ENCODE results near the gene DMBX1.

DMBX1 gene

DNA sequence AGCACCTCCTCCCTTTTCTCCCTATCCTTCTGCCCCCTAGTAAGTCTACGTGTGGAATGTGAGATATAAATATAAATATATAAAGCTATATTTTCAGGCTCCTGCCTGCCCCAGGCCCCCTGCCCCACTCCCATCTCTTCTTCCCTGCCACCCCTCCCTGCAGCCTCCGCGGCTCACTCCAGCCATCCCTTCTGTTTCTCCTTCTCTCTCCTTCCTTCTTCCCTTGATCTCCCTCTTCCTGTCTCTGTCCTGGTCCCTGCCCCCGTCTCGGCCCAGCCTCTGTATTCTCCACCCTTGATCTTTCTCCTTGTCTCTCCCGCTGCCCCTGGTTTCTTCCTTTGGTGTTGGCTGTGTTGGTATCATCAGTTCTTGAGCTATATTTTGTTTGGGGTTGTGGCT, 23.2 kb downstream of the DMBX1 start:
- no peak overlapping the region for H3K4me3 ChIP-seq (ENCODE audit: low read length)
- no peaks in the 10 kb centered on the region for H3K9me2 ChIP-seq (replicated peaks; ENCODE audit: control insufficient read depth, low read length)
- no peaks in the 10 kb centered on the region for H3K4me1 ChIP-seq (ENCODE audit: control insufficient read depth, low read length)
- H3K79me2 ChIP-seq (ENCODE audit: control insufficient read depth, low read length), result no peaks in the 10 kb centered on the region
- peaks cover 19% of the 10 kb centered on the region; the same call in 1 of the 2 replicates for H3K27me3 ChIP-seq (ENCODE audit: control insufficient read depth, low read length)
- no peaks in the 10 kb centered on the region for H3K9me3 ChIP-seq (ENCODE audit: control insufficient read depth, insufficient read depth, low read length)
- H3K36me3 ChIP-seq (ENCODE audit: control insufficient read depth, low read length), result no peaks in the 10 kb centered on the region
- no peak overlapping the region for H3K27ac ChIP-seq (ENCODE audit: low read depth, low read length)
- TF ChIP-seq, protein P1, sequence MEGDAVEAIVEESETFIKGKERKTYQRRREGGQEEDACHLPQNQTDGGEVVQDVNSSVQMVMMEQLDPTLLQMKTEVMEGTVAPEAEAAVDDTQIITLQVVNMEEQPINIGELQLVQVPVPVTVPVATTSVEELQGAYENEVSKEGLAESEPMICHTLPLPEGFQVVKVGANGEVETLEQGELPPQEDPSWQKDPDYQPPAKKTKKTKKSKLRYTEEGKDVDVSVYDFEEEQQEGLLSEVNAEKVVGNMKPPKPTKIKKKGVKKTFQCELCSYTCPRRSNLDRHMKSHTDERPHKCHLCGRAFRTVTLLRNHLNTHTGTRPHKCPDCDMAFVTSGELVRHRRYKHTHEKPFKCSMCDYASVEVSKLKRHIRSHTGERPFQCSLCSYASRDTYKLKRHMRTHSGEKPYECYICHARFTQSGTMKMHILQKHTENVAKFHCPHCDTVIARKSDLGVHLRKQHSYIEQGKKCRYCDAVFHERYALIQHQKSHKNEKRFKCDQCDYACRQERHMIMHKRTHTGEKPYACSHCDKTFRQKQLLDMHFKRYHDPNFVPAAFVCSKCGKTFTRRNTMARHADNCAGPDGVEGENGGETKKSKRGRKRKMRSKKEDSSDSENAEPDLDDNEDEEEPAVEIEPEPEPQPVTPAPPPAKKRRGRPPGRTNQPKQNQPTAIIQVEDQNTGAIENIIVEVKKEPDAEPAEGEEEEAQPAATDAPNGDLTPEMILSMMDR (IDR thresholded peaks at IDR 0.05; ENCODE audit: low read depth, low read length, poor library complexity, severe bottlenecking), result no peak
- TF ChIP-seq EZH2phosphoT487 (IDR thresholded peaks at IDR 0.05; ENCODE audit: borderline replicate concordance, low read length), result no peak
- H3F3A ChIP-seq (ENCODE audit: control insufficient read depth, insufficient read depth), result no peaks in the 10 kb centered on the region
- no peak overlapping the region for H3K4me2 ChIP-seq (ENCODE audit: low read length)
- no peaks in the 10 kb centered on the region; the same call in 1 of the 2 replicates for H4K20me1 ChIP-seq (ENCODE audit: control insufficient read depth, insufficient read depth, low read depth, low read length)

DNA sequence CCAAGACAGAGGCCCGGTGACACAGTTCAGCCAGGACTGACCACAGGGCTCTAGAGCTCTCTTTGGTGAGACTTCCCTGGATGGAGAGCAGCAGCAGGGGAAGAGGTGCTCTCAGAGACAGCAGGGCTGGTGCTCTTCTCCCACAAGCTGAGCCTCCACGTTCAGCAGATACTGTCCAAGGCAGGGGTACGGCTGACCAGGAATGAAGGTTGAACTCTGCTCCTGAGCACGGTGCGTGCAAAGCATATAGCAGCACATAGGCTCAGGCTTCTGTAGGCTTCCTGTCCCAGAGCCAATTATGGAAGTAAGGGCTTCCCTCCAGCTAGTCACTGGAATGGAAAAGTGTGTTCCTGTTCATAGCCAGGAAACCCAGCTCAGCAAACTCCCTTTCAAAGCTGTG, 23.9 kb downstream of the DMBX1 start:
- H4K20me1 ChIP-seq (ENCODE audit: control insufficient read depth, insufficient read depth, low read depth, low read length), result no peaks in the 10 kb centered on the region; the same call in 1 of the 2 replicates
- TF ChIP-seq EZH2phosphoT487 (IDR thresholded peaks at IDR 0.05; ENCODE audit: borderline replicate concordance, low read length), result no peak
- TF ChIP-seq, protein P1 (IDR thresholded peaks at IDR 0.05; ENCODE audit: low read depth, low read length, poor library complexity, severe bottlenecking), result no peak
- no peak overlapping the region for H3K27ac ChIP-seq (ENCODE audit: low read depth, low read length)
- H3K4me2 ChIP-seq (ENCODE audit: low read length), result no peak overlapping the region
- H3F3A ChIP-seq (ENCODE audit: control insufficient read depth, insufficient read depth), result no peaks in the 10 kb centered on the region
- peaks cover 22% of the 10 kb centered on the region; the same call in 1 of the 2 replicates for H3K27me3 ChIP-seq (ENCODE audit: control insufficient read depth, low read length)
- no peaks in the 10 kb centered on the region for H3K79me2 ChIP-seq (ENCODE audit: control insufficient read depth, low read length)
- H3K4me1 ChIP-seq (ENCODE audit: control insufficient read depth, low read length), result no peaks in the 10 kb centered on the region
- no peak overlapping the region for H3K4me3 ChIP-seq (ENCODE audit: low read length)
- no peaks in the 10 kb centered on the region for H3K9me3 ChIP-seq (ENCODE audit: control insufficient read depth, insufficient read depth, low read length)
- H3K9me2 ChIP-seq (replicated peaks; ENCODE audit: control insufficient read depth, low read length), result no peaks in the 10 kb centered on the region
- no peaks in the 10 kb centered on the region for H3K36me3 ChIP-seq (ENCODE audit: control insufficient read depth, low read length)

DNA sequence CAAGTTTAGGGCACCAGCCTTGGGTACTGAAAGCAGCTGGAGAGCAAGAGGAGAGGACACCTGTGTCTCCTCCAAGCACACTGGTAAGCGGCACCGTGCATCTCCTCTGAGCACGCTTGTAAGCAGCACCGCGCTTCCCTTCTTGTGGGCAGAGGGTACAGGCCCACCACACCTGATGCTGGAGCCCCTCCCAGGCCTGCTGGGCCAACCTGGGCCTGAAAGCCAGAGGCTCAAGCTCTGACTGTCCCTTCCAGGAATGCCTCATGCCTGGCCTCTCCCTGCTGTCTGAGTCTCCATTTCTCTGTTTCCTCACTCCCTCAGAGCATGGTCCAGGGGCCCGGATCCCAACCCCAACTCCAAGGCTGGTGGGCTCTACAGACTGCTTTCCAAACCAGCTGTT, 25.9 kb downstream of the DMBX1 start:
- no peaks in the 10 kb centered on the region for H3F3A ChIP-seq (ENCODE audit: control insufficient read depth, insufficient read depth)
- no peaks in the 10 kb centered on the region for H3K36me3 ChIP-seq (ENCODE audit: control insufficient read depth, low read length)
- no peak overlapping the region for H3K27ac ChIP-seq (ENCODE audit: low read depth, low read length)
- H3K9me3 ChIP-seq (ENCODE audit: control insufficient read depth, insufficient read depth, low read length), result no peaks in the 10 kb centered on the region
- H3K27me3 ChIP-seq (ENCODE audit: control insufficient read depth, low read length), result peaks cover 24% of the 10 kb centered on the region; the same call in 1 of the 2 replicates
- TF ChIP-seq EZH2phosphoT487 (IDR thresholded peaks at IDR 0.05; ENCODE audit: borderline replicate concordance, low read length), result no peak
- TF ChIP-seq, protein P1 (IDR thresholded peaks at IDR 0.05; ENCODE audit: low read depth, low read length, poor library complexity, severe bottlenecking), result no peak
- H4K20me1 ChIP-seq (ENCODE audit: control insufficient read depth, insufficient read depth, low read depth, low read length), result no peaks in the 10 kb centered on the region; the same call in 1 of the 2 replicates
- H3K79me2 ChIP-seq (ENCODE audit: control insufficient read depth, low read length), result no peaks in the 10 kb centered on the region
- H3K4me1 ChIP-seq (ENCODE audit: control insufficient read depth, low read length), result no peaks in the 10 kb centered on the region
- no peak overlapping the region for H3K4me2 ChIP-seq (ENCODE audit: low read length)
- no peak overlapping the region for H3K4me3 ChIP-seq (ENCODE audit: low read length)
- no peaks in the 10 kb centered on the region for H3K9me2 ChIP-seq (replicated peaks; ENCODE audit: control insufficient read depth, low read length)
